ENCODE measurements around the gene SRSF5.
"Not testable (repeated sequence)": the region's sequence is repeated elsewhere in the genome, so short reads cannot be mapped to it uniquely, and the experiment has no call there.

SRSF5 gene

GRCh38 chr14:69811227-69811867 is 44.4 kb downstream of the SRSF5 start:
- Histone ChIP-seq H3K9me3 (no peaks in the 10 kb centered on the region), H3K27ac (no peak overlapping the region), H3K4me1 (ENCODE audit: control insufficient read depth in 1 of 2, insufficient read depth in 1 of 2, low read depth in 1 of 2, low read length in 1 of 2) (no peaks in the 10 kb centered on the region), H3K27me3 (peaks cover 37% of the 10 kb centered on the region), H3K36me3 (no peaks in the 10 kb centered on the region), H3K4me3 (ENCODE audit: low read depth in 1 of 2, low read length in 1 of 2) (no peak overlapping the region)
- TF ChIP-seq, protein P1, sequence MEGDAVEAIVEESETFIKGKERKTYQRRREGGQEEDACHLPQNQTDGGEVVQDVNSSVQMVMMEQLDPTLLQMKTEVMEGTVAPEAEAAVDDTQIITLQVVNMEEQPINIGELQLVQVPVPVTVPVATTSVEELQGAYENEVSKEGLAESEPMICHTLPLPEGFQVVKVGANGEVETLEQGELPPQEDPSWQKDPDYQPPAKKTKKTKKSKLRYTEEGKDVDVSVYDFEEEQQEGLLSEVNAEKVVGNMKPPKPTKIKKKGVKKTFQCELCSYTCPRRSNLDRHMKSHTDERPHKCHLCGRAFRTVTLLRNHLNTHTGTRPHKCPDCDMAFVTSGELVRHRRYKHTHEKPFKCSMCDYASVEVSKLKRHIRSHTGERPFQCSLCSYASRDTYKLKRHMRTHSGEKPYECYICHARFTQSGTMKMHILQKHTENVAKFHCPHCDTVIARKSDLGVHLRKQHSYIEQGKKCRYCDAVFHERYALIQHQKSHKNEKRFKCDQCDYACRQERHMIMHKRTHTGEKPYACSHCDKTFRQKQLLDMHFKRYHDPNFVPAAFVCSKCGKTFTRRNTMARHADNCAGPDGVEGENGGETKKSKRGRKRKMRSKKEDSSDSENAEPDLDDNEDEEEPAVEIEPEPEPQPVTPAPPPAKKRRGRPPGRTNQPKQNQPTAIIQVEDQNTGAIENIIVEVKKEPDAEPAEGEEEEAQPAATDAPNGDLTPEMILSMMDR (IDR thresholded peaks at IDR 0.05), result no peak

DNA sequence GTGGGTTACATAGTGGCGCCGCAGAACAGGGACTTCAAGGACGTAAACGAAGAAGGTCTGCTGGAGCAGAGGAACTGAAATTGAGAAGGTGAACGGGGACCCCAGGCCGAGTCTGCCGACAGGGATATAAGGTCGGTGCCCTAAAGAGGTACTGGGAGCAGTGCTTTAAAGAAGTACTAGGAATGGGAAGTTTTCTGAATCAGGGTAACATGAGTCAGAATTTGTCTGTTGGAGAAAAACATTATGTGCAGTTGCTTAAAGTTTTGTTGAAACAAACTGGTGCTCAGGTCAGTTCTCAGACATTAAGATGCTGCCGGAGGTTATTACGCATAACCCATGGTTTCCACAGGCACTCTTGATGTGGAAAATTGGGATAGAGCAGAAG is 44.9 kb downstream of the SRSF5 start:
- peaks cover 42% of the 10 kb centered on the region for H3K27me3 ChIP-seq
- H3K4me1 ChIP-seq (ENCODE audit: control insufficient read depth in 1 of 2, insufficient read depth in 1 of 2, low read depth in 1 of 2, low read length in 1 of 2), result no peaks in the 10 kb centered on the region
- TF ChIP-seq, protein P1 (IDR thresholded peaks at IDR 0.05), result no peak
- no peak overlapping the region for H3K27ac ChIP-seq
- no peaks in the 10 kb centered on the region for H3K9me3 ChIP-seq
- no peak overlapping the region for H3K4me3 ChIP-seq (ENCODE audit: low read depth in 1 of 2, low read length in 1 of 2)
- no peaks in the 10 kb centered on the region for H3K36me3 ChIP-seq

DNA sequence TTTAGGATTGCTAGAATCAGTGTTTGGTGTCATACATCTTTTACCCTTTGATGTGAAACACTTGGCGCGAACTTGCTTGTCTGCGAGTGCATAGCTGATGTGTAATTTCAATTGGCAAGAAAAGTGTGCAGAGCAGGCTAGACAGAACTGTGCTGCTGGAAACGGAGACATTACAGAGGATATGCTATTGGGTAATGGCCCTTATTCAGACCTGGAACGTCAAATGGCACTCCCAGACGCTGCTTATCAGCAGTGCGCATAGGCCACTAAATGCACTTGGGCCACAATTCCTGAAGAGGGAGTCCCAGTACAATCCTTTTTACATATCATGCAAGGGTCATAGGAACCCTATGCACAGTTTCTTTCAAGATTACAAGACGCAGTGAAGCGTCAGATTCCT is 45.8 kb downstream of the SRSF5 start:
- no peaks in the 10 kb centered on the region for H3K36me3 ChIP-seq
- TF ChIP-seq, protein P1 (IDR thresholded peaks at IDR 0.05), result no peak
- H3K27ac ChIP-seq, result no peak overlapping the region
- no peak overlapping the region for H3K4me3 ChIP-seq (ENCODE audit: low read depth in 1 of 2, low read length in 1 of 2)
- H3K9me3 ChIP-seq, result no peaks in the 10 kb centered on the region
- peaks cover 45% of the 10 kb centered on the region for H3K27me3 ChIP-seq
- H3K4me1 ChIP-seq (ENCODE audit: control insufficient read depth in 1 of 2, insufficient read depth in 1 of 2, low read depth in 1 of 2, low read length in 1 of 2), result no peaks in the 10 kb centered on the region

GRCh38 chr14:69813346-69813745 is 46.4 kb downstream of the SRSF5 start:
- not testable (repeated sequence) for H3K4me3 ChIP-seq (ENCODE audit: low read depth in 1 of 2, low read length in 1 of 2); H3K36me3 ChIP-seq; H3K27ac ChIP-seq

DNA sequence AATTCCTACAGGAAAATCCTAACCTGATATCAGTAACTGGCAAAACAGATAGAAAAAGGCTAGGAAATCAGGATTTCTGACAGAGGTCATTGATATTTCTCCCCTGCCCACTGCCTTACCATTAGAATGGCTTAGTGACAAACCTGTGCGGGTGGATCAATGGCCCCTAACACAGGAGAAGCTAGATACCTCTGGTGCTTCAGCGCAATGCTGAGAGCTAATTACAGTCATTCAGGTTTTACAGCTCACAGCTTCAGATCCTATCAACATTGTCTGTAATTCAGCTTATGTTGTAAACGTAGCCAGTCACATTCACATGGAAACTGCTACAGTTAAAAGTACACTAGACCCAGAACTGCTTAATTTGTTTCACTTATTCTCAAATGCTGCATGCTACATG is 47.5 kb downstream of the SRSF5 start:
- Histone ChIP-seq H3K4me3 (ENCODE audit: low read depth in 1 of 2, low read length in 1 of 2) (no peak overlapping the region), H3K36me3 (no peaks in the 10 kb centered on the region), H3K9me3 (no peaks in the 10 kb centered on the region), H3K4me1 (ENCODE audit: control insufficient read depth in 1 of 2, insufficient read depth in 1 of 2, low read depth in 1 of 2, low read length in 1 of 2) (peaks cover 0 to 5% of the 10 kb centered on the region in 2 experiments), H3K27ac (no peak overlapping the region), H3K27me3 (peaks cover 44% of the 10 kb centered on the region)
- TF ChIP-seq, protein P1 (IDR thresholded peaks at IDR 0.05), result no peak

More at GRCh38 chr14:69813346-69813745, 46.4 kb downstream of the SRSF5 start:
- H3K27me3 ChIP-seq, result peaks cover 45% of the 10 kb centered on the region
- H3K9me3 ChIP-seq; H3K4me1 ChIP-seq (ENCODE audit: control insufficient read depth in 1 of 2, insufficient read depth in 1 of 2, low read depth in 1 of 2, low read length in 1 of 2): not testable (repeated sequence)

- Histone ChIP-seq H3K36me3 (no peaks in the 10 kb centered on the region), H3K27me3 (peaks cover 44% of the 10 kb centered on the region), H3K4me3 (ENCODE audit: low read depth in 1 of 2, low read length in 1 of 2) (no peak overlapping the region), H3K27ac (no peak overlapping the region), H3K4me1 (ENCODE audit: control insufficient read depth in 1 of 2, insufficient read depth in 1 of 2, low read depth in 1 of 2, low read length in 1 of 2) (peaks cover 0 to 5% of the 10 kb centered on the region in 2 experiments), H3K9me3 (no peaks in the 10 kb centered on the region)
- TF ChIP-seq, protein P1 (IDR thresholded peaks at IDR 0.05), result no peak
Observed at GRCh38 chr14:69815556-69815955, 48.6 kb downstream of the SRSF5 start.

All from neutrophil (primary cell).